Prostate gland (tissue), 2 donors: ENCODE measurements around the gene DLL3.
"Not testable (repeated sequence)": the region's sequence is repeated elsewhere in the genome, so short reads cannot be mapped to it uniquely, and the experiment has no call there.

Experiments
- POLR2A ChIP-seq: fragments of 450-650 bp; IDR thresholded peaks from one replicate; pipeline ENCODE4 v1.6.1; 2016; ENCODE audit warnings: antibody characterized with exemption, mild to moderate bottlenecking
- POLR2AphosphoS5 ChIP-seq: sonication (generic); formaldehyde crosslinking; IDR thresholded peaks from one replicate; pipeline ENCODE4 v1.6.1; 2017; ENCODE audit warnings: antibody characterized with exemption
- TF ChIP-seq, protein P1 (sequence below), 4 experiments: fragments of 200-600 bp in 2 of 4; fragments of 450-650 bp in 2 of 4; sonication (generic) in 2 of 4; IDR thresholded peaks; 1 replicate in 3 of 4; 2 replicates in 1 of 4; pipeline ENCODE4 v1.5.1; 2016 to 2019; ENCODE audit warnings: antibody characterized with exemption in 4 of 4, mild to moderate bottlenecking in 2 of 4, moderate library complexity in 2 of 4

DNA sequence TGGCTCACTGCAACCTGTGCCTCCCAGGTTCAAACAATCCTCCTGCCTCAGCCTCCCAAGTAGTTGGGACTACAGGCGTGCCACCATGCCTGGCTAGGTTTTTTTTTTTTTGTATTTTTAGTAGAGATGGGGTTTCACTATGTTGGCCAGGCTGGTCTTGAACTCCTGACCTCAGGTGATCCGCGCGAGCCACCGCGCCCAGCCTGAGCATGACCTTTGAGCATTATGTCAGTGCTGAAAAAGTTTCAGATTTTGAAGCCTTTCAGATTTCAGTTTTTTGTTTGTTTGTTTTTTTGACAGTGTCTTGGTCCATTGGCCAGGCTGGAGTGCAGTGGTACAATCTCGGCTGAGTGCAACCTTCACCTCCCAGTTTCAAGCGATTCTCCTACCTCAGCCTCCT lies 47.5 kb upstream of the DLL3 start:
- TF ChIP-seq POLR2AphosphoS5, POLR2A: not testable (repeated sequence)
- TF ChIP-seq, protein P1, sequence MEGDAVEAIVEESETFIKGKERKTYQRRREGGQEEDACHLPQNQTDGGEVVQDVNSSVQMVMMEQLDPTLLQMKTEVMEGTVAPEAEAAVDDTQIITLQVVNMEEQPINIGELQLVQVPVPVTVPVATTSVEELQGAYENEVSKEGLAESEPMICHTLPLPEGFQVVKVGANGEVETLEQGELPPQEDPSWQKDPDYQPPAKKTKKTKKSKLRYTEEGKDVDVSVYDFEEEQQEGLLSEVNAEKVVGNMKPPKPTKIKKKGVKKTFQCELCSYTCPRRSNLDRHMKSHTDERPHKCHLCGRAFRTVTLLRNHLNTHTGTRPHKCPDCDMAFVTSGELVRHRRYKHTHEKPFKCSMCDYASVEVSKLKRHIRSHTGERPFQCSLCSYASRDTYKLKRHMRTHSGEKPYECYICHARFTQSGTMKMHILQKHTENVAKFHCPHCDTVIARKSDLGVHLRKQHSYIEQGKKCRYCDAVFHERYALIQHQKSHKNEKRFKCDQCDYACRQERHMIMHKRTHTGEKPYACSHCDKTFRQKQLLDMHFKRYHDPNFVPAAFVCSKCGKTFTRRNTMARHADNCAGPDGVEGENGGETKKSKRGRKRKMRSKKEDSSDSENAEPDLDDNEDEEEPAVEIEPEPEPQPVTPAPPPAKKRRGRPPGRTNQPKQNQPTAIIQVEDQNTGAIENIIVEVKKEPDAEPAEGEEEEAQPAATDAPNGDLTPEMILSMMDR (IDR thresholded peaks at IDR 0.05): not testable (repeated sequence)
